ENCODE results near the gene KLK13. TPM values are rescaled to one million over a fixed set of nuclear protein-coding genes. Genes with fewer than 3 reads are reported as not detected.

The KLK13 gene
- total and polyA plus RNA-seq, 2 of the 13 experiments (the other 11 are each of a cell fraction or from before 2014, with no cell fraction given) = 0.09 TPM; not detected in 1

DNA sequence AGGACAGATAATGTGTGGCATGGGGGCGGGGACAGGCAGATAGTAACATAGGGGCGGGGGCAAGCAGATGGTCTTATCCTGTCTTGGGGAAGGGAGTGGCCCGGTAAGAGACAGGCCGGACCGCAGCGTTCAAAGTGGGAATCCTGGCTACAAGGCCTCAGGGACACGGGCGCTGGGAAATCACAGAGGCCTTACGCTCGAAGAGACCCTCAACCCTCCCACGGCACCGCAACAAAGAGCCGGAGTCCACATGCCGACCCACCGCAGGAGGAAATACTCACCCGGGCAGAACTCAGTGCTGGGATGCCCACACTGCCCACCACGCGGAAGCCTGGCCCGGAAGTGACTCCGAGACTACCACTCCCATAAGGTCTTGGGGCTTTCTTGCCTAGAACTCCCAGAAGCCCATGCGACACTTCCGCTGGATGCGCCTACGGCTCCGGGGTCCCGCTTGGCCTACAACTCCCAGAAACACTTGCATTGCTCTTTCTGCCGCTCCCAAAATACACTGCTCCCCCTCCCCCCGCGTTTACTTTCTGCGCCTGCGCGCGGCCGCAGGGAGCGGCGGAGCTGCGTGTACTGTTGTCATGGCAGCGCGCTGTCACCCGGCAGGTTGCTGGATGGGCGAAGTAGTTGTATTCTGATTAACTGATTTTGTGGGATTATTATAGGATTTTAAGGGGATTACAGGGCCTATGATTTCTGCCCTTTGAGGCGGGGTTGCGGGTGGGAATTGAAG, 43.3 kb upstream of the KLK13 start, which contains the start of gene CTU1 (continued):
- TF ChIP-seq, protein P1, sequence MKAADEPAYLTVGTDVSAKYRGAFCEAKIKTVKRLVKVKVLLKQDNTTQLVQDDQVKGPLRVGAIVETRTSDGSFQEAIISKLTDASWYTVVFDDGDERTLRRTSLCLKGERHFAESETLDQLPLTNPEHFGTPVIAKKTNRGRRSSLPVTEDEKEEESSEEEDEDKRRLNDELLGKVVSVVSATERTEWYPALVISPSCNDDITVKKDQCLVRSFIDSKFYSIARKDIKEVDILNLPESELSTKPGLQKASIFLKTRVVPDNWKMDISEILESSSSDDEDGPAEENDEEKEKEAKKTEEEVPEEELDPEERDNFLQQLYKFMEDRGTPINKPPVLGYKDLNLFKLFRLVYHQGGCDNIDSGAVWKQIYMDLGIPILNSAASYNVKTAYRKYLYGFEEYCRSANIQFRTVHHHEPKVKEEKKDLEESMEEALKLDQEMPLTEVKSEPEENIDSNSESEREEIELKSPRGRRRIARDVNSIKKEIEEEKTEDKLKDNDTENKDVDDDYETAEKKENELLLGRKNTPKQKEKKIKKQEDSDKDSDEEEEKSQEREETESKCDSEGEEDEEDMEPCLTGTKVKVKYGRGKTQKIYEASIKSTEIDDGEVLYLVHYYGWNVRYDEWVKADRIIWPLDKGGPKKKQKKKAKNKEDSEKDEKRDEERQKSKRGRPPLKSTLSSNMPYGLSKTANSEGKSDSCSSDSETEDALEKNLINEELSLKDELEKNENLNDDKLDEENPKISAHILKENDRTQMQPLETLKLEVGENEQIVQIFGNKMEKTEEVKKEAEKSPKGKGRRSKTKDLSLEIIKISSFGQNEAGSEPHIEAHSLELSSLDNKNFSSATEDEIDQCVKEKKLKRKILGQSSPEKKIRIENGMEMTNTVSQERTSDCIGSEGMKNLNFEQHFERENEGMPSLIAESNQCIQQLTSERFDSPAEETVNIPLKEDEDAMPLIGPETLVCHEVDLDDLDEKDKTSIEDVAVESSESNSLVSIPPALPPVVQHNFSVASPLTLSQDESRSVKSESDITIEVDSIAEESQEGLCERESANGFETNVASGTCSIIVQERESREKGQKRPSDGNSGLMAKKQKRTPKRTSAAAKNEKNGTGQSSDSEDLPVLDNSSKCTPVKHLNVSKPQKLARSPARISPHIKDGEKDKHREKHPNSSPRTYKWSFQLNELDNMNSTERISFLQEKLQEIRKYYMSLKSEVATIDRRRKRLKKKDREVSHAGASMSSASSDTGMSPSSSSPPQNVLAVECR (CRISPR knock-in tag; IDR thresholded peaks at IDR 0.05; ENCODE audit: borderline replicate concordance) = peak; percentile 90
- peak; percentile 76; the same call in 1 of the 2 replicates for TF ChIP-seq ZNF350 (CRISPR knock-in tag; IDR thresholded peaks at IDR 0.05; ENCODE audit: borderline replicate concordance, low read depth)
- TF ChIP-seq, protein P2, sequence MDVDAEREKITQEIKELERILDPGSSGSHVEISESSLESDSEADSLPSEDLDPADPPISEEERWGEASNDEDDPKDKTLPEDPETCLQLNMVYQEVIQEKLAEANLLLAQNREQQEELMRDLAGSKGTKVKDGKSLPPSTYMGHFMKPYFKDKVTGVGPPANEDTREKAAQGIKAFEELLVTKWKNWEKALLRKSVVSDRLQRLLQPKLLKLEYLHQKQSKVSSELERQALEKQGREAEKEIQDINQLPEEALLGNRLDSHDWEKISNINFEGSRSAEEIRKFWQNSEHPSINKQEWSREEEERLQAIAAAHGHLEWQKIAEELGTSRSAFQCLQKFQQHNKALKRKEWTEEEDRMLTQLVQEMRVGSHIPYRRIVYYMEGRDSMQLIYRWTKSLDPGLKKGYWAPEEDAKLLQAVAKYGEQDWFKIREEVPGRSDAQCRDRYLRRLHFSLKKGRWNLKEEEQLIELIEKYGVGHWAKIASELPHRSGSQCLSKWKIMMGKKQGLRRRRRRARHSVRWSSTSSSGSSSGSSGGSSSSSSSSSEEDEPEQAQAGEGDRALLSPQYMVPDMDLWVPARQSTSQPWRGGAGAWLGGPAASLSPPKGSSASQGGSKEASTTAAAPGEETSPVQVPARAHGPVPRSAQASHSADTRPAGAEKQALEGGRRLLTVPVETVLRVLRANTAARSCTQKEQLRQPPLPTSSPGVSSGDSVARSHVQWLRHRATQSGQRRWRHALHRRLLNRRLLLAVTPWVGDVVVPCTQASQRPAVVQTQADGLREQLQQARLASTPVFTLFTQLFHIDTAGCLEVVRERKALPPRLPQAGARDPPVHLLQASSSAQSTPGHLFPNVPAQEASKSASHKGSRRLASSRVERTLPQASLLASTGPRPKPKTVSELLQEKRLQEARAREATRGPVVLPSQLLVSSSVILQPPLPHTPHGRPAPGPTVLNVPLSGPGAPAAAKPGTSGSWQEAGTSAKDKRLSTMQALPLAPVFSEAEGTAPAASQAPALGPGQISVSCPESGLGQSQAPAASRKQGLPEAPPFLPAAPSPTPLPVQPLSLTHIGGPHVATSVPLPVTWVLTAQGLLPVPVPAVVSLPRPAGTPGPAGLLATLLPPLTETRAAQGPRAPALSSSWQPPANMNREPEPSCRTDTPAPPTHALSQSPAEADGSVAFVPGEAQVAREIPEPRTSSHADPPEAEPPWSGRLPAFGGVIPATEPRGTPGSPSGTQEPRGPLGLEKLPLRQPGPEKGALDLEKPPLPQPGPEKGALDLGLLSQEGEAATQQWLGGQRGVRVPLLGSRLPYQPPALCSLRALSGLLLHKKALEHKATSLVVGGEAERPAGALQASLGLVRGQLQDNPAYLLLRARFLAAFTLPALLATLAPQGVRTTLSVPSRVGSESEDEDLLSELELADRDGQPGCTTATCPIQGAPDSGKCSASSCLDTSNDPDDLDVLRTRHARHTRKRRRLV (CRISPR knock-in tag; IDR thresholded peaks at IDR 0.05) = no peak; the same call in 1 of the 2 replicates
- peak; percentile 83 for TF ChIP-seq SPEN (CRISPR knock-in tag; IDR thresholded peaks at IDR 0.05; ENCODE audit: low read depth)
- TF ChIP-seq, protein P3, sequence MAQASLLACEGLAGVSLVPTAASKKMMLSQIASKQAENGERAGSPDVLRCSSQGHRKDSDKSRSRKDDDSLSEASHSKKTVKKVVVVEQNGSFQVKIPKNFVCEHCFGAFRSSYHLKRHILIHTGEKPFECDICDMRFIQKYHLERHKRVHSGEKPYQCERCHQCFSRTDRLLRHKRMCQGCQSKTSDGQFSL (CRISPR knock-in tag; IDR thresholded peaks at IDR 0.05) = no peak
- TF ChIP-seq, protein P4, sequence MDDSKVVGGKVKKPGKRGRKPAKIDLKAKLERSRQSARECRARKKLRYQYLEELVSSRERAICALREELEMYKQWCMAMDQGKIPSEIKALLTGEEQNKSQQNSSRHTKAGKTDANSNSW (CRISPR knock-in tag; IDR thresholded peaks at IDR 0.05; ENCODE audit: borderline replicate concordance) = no peak
- TF ChIP-seq, protein P5, sequence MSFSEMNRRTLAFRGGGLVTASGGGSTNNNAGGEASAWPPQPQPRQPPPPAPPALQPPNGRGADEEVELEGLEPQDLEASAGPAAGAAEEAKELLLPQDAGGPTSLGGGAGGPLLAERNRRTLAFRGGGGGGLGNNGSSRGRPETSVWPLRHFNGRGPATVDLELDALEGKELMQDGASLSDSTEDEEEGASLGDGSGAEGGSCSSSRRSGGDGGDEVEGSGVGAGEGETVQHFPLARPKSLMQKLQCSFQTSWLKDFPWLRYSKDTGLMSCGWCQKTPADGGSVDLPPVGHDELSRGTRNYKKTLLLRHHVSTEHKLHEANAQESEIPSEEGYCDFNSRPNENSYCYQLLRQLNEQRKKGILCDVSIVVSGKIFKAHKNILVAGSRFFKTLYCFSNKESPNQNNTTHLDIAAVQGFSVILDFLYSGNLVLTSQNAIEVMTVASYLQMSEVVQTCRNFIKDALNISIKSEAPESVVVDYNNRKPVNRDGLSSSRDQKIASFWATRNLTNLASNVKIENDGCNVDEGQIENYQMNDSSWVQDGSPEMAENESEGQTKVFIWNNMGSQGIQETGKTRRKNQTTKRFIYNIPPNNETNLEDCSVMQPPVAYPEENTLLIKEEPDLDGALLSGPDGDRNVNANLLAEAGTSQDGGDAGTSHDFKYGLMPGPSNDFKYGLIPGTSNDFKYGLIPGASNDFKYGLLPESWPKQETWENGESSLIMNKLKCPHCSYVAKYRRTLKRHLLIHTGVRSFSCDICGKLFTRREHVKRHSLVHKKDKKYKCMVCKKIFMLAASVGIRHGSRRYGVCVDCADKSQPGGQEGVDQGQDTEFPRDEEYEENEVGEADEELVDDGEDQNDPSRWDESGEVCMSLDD (CRISPR knock-in tag; IDR thresholded peaks at IDR 0.05; ENCODE audit: borderline replicate concordance) = no peak
- TF ChIP-seq KLF9 (CRISPR knock-in tag; IDR thresholded peaks at IDR 0.05; ENCODE audit: low read depth) = no peak
- peak; percentile 99 for TF ChIP-seq GABPB1 (CRISPR knock-in tag; IDR thresholded peaks at IDR 0.05)
- peak; percentile 65; the same call in 1 of the 2 replicates for TF ChIP-seq ZFP90 (CRISPR knock-in tag; IDR thresholded peaks at IDR 0.05; ENCODE audit: borderline replicate concordance)
- TF ChIP-seq MED1 (CRISPR knock-in tag; IDR thresholded peaks at IDR 0.05) = peak; percentile 56
- no peak for TF ChIP-seq HHEX (CRISPR knock-in tag; IDR thresholded peaks at IDR 0.05)
- TF ChIP-seq SRY (CRISPR knock-in tag; IDR thresholded peaks at IDR 0.05) = peak; percentile 35; the same call in 1 of the 2 replicates
- TF ChIP-seq EEA1 (CRISPR knock-in tag; IDR thresholded peaks at IDR 0.05; ENCODE audit: borderline replicate concordance) = no peak
